ENCODE data around the gene PAK4.

PAK4 gene

DNA sequence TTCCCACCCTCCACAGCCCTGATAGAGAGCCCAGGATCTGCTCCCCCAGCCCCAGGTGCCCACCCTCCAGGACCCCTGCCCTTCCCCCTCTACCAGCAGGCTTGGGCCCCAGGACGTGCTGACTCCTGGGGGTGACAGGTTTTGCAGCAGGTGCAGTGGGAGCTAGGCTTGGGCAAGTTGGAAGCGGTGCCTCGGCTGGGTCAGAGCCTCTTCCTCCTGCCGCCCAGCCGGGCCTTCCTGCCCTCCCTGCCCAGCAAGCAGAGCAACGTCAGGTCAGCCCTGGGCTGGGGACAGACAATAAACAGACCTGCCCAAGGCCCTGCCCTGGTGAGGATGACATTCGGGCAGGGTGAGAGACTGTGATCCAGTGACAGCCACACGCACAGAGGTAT lies 62.0 kb downstream of the PAK4 start:
- DNase-seq: no peak

- no peak for DNase-seq
Observed at GRCh38 chr19:39188960-39189359, 63.4 kb downstream of the PAK4 start.

GRCh38 chr19:39190768-39191167 lies 65.2 kb downstream of the PAK4 start:
- DNase-seq: no peak

GRCh38 chr19:39192846-39193245 lies 67.3 kb downstream of the PAK4 start:
- DNase-seq: no peak

GRCh38 chr19:39193803-39194202 lies 68.2 kb downstream of the PAK4 start:
- no peak for DNase-seq

GRCh38 chr19:39194832-39195542 lies 69.4 kb downstream of the PAK4 start:
- DNase-seq: no peak

- no peak for DNase-seq
Observed at GRCh38 chr19:39195755-39196154, 70.2 kb downstream of the PAK4 start.

DNA sequence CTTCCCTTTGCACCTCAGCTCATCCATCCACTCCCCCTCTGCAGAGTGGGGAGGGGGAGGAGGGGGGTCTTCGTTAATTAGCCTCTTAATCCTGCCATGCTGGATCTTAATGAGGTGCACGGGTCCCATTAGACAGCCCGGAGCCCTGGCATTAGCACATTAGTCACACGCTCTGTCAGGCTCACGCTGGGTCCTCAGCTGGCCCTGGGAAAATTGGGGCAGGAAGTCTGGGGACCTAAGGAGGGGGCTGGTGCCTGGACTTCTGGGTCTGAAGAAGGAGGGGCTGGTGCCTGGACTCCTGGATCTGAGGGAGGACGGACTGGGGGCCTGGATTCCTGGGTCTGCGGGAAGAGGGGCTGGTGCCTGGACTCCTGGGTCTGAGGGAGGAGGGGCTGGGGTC lies 70.7 kb downstream of the PAK4 start:
- DNase-seq: no peak

DNA sequence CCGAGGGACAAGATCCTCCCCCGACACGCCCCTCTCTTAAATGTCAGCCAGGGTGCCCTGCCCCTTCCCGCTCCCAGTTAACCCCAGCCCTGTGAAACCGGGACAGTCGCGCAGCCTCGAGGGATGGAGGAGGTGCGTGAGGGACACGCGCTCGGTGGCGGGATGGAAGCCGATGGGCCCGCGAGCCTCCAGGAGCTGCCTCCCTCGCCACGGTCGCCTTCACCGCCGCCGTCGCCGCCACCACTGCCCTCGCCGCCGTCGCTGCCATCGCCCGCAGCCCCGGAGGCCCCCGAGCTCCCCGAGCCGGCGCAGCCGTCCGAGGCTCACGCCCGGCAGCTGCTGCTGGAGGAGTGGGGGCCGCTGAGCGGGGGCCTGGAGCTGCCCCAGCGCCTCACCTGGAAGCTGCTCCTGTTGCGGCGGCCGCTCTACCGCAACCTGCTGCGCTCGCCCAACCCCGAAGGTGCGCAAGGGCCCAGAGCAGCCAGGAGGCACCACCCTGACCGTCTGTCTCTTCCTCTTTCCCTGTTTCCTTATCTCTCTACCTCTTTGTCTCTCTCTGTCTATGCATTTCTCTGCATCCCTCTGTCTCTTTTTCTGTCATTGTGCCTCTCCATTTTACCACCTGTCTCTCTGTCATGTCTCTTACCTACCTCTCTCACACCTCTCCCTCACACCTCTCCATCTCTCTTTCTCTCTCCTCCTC lies 71.4 kb downstream of the PAK4 start, which contains the start of gene NCCRP1:
TSS of gene NCCRP1 (plus strand) at position 105 of the 703 bp plus-strand sequence. CDS start at position 124, 19 bp downstream.
- DNase-seq: no peak

GRCh38 chr19:39197808-39198207 lies 72.2 kb downstream of the PAK4 start:
- no peak for DNase-seq

- DNase-seq: peak; percentile 74
Observed at GRCh38 chr19:39199025-39199424, 73.4 kb downstream of the PAK4 start.

- DNase-seq: no peak
Observed at GRCh38 chr19:39200066-39200802, 74.6 kb downstream of the PAK4 start.

- DNase-seq: no peak
Observed at GRCh38 chr19:39200803-39201115, 75.2 kb downstream of the PAK4 start.

DNA sequence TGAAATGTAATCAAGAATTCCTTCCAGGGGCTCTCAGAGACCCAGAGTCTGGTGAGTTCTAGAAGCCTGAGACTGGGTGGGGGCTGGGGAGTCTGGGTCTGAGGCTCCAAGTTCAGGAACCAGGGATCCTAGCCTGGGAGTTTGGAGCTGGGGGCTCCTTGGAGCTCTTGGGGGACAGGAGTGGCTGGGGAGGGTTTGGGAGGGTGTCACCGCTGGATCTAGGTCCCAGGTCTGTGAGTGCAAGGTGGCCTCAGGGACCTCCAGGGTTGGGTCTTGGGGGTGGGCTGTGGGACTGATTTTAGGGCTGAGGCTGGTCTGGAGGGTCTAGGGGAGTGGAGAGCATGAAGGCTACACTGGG lies 77.4 kb downstream of the PAK4 start:
- no peak for DNase-seq

- DNase-seq: no peak
Observed at GRCh38 chr19:39203372-39204341, 78.1 kb downstream of the PAK4 start, which contains the start of gene SYCN. TSS of gene SYCN (minus strand) at chr19:39204263. CDS start at chr19:39204254, 9 bp downstream.

- DNase-seq: no peak
Observed at GRCh38 chr19:39205449-39205764, 79.8 kb downstream of the PAK4 start.

- no peak for DNase-seq
Observed at GRCh38 chr19:39206122-39206521, 80.5 kb downstream of the PAK4 start.

GRCh38 chr19:39207293-39207836 lies 81.8 kb downstream of the PAK4 start:
- no peak for DNase-seq

GRCh38 chr19:39208175-39208795 lies 82.7 kb downstream of the PAK4 start:
- no peak for DNase-seq

DNA sequence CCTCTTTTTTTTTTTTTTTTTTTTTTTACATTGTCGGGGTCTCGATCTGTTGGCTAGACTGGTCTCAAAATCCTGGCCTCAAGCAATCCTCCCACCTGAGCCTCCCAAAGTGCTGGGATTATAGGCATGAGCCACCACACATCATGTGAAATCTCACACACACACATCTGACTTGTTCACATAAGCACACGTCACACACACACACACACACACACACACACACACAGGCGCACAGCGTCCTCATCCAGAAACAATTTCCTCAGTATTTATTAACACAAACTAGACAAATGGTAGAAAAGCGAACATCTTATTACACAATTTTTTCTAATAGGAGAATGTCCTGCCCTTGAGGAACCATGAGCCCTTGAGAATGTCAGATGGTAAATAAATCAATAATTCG lies 83.6 kb downstream of the PAK4 start:
- no peak for DNase-seq

- no peak for DNase-seq
Observed at GRCh38 chr19:39211731-39212374, 86.3 kb downstream of the PAK4 start.

DNA sequence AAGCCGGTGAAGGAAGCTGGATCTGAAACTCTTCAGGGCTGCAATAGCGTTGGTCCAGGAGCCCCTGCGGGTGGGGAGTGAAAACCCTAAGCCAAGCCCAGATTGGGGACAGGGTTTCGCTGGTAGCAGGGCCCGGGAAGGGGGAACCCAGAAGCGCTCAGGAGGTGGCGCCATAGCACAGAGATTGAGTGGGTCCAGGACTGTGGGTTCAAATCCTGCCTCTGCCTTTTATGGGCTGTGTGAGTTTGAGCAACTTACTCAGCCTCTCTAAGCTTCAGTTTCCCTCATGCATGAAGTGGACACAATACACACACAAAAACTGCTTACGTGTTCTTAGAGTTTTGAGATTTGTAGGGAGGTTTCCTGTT lies 86.8 kb downstream of the PAK4 start:
- no peak for DNase-seq

Measured in NCI-H2227 treated with DMSO at 0.1 percent for 48 hours (cell line).